22Rv1 (cell line): ENCODE measurements around the gene COMMD9.

Experiments
- CTCF ChIP-seq: fragments of 450-650 bp; IDR thresholded peaks from 2 replicates; pipeline ENCODE4 v1.5.1; 2017; ENCODE audit warnings: mild to moderate bottlenecking
- ZFX ChIP-seq: fragments of 450-650 bp; IDR thresholded peaks from 2 replicates; pipeline ENCODE4 v1.6.1; 2017; ENCODE audit warnings: antibody characterized with exemption, borderline replicate concordance

GRCh38 chr11:36243641-36244040 lies 45.6 kb downstream of the COMMD9 start:
- TF ChIP-seq CTCF (no peak), ZFX (no peak)
